Thyroid gland (tissue), 4 donors: ENCODE measurements around the gene NAV3. TPM values are rescaled to one million over a fixed set of nuclear protein-coding genes. Genes with fewer than 3 reads are reported as not detected.
"Not testable (repeated sequence)": the region's sequence is repeated elsewhere in the genome, so short reads cannot be mapped to it uniquely, and the experiment has no call there.

ENCODE experiments used
- DNase-seq, 2 donors: peaks; one replicate each; pipeline ENCODE4 v3.0.0-alpha.2; 2019
- H3K27ac ChIP-seq, 3 donors: fragments of 200-600 bp; sonication (generic); 1 replicate in 2 of 3; 2 replicates in 1 of 3; pipeline ENCODE4 v1.5.1; 2016 to 2019; ENCODE audit warnings: mild to moderate bottlenecking in 1 of 3, moderate library complexity in 1 of 3
- H3K27me3 ChIP-seq: fragments of 200-600 bp; sonication (generic); one replicate; pipeline ENCODE4 v1.5.1; 2019
- H3K36me3 ChIP-seq, 2 donors: fragments of 200-600 bp; sonication (generic); one replicate each; pipeline ENCODE4 v1.5.1; 2016 to 2019
- H3K4me1 ChIP-seq, 2 donors: fragments of 200-600 bp; sonication (generic); one replicate each; pipeline ENCODE4 v1.5.1; 2017 to 2019
- H3K4me3 ChIP-seq, 3 donors: fragments of 200-600 bp; sonication (generic); replicated peaks in 1 of 3; 1 replicate in 2 of 3; 2 replicates in 1 of 3; pipeline ENCODE4 v1.5.1; 2016; ENCODE audit warnings: mild to moderate bottlenecking in 1 of 3
- H3K9me3 ChIP-seq: fragments of 200-600 bp; sonication (generic); one replicate; pipeline ENCODE4 v1.5.1; 2017
- POLR2A ChIP-seq, 2 donors: fragments of 450-650 bp; IDR thresholded peaks; one replicate each; pipeline ENCODE4 v1.6.1; 2017; ENCODE audit warnings: antibody characterized with exemption in 2 of 2, mild to moderate bottlenecking in 2 of 2, moderate library complexity in 1 of 2
- WGBS, 2 donors: methylation state at CpG; one replicate each; pipeline ENCODE4 v1.1.5; 2017; 5-methylcytosine and 5-hydroxymethylcytosine counted together
- intact Hi-C: fragments of 100-400 bp; cut with DNase I; formaldehyde crosslinking; loops from one replicate; pipeline ENCODE4 v1.15.1; 2023
- total RNA-seq, 4 donors: library from RNA; depleted of rRNA; stranded (reverse); fragments of >200 nt; gene quantifications; one replicate each; pipeline ENCODE4 v1.2.3, GENCODE V29; 2016
- TF ChIP-seq, protein P1 (sequence below), 6 experiments: fragments of 200-600 bp in 3 of 6; fragments of 450-650 bp in 3 of 6; sonication (generic) in 3 of 6; IDR thresholded peaks; one replicate each; pipeline ENCODE4 v1.5.1; 2016 to 2019; ENCODE audit warnings: antibody characterized with exemption in 6 of 6, mild to moderate bottlenecking in 2 of 6, inconsistent platforms in 1 of 6, moderate library complexity in 1 of 6

NAV3 gene
- total RNA-seq, 4 donors from 2014 or later = 5.7 to 21.9 (median 7.6) TPM

DNA sequence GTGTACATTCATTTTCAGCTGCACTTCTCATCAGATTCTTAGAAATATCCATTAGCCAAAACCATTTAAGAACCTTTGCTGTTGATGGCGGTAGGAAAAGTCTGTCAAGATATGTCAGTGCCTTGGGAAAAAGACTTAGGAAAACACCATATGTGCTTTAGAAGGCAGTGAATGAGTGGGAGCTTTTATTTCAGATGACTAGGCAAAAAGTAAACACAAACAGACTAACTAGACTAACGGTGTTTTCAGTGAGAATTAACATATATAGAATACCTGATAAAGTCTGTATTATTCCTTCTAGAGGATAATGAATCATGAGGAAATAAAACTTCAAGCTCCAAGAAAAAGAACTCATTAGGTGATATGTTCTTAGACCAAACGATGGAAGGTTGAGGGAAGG lies 418.9 kb downstream of the NAV3 start:
- Histone ChIP-seq H3K4me3 (no peak overlapping the region), H3K4me1 (no peaks in the 10 kb centered on the region), H3K36me3 (no peaks in the 10 kb centered on the region), H3K27me3 (no peaks in the 10 kb centered on the region), H3K27ac (no peak overlapping the region), H3K9me3 (no peaks in the 10 kb centered on the region)
- TF ChIP-seq POLR2A (IDR thresholded peaks at IDR 0.05) = no peak
- TF ChIP-seq, protein P1, sequence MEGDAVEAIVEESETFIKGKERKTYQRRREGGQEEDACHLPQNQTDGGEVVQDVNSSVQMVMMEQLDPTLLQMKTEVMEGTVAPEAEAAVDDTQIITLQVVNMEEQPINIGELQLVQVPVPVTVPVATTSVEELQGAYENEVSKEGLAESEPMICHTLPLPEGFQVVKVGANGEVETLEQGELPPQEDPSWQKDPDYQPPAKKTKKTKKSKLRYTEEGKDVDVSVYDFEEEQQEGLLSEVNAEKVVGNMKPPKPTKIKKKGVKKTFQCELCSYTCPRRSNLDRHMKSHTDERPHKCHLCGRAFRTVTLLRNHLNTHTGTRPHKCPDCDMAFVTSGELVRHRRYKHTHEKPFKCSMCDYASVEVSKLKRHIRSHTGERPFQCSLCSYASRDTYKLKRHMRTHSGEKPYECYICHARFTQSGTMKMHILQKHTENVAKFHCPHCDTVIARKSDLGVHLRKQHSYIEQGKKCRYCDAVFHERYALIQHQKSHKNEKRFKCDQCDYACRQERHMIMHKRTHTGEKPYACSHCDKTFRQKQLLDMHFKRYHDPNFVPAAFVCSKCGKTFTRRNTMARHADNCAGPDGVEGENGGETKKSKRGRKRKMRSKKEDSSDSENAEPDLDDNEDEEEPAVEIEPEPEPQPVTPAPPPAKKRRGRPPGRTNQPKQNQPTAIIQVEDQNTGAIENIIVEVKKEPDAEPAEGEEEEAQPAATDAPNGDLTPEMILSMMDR (IDR thresholded peaks at IDR 0.05) = no peak
- intact Hi-C loops = no loop called here
- 63 to 68% methylated on average over 3 of the region's 3 CpGs for WGBS, 2 donors
- no peak for DNase-seq

DNA sequence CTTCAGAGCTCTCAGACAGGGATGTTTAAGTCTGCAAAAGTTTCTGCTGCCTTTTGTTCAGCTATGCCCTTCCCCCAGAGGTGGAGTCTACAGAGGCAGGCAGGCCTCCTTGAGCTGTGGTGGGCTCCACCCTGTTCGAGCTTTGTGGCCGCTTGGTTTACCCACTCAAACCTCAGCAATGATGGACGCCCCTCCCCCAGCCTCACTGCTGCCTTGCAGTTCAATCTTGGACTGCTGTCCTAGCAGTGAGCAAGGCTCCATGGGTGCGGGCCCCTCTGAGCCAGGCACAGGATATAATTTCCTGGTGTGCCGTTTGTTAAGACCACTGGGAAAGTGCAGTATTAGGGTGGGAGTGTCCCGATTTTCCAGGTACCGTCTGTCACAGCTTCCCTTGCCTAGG lies 427.0 kb downstream of the NAV3 start:
- H3K9me3 ChIP-seq, H3K4me1 ChIP-seq, H3K36me3 ChIP-seq, H3K27ac ChIP-seq, H3K27me3 ChIP-seq, intact Hi-C loops, H3K4me3 ChIP-seq, DNase-seq: not testable (repeated sequence)
- WGBS, 2 donors = 89 to 90% methylated on average over 6 to 7 of the region's 7 CpGs

DNA sequence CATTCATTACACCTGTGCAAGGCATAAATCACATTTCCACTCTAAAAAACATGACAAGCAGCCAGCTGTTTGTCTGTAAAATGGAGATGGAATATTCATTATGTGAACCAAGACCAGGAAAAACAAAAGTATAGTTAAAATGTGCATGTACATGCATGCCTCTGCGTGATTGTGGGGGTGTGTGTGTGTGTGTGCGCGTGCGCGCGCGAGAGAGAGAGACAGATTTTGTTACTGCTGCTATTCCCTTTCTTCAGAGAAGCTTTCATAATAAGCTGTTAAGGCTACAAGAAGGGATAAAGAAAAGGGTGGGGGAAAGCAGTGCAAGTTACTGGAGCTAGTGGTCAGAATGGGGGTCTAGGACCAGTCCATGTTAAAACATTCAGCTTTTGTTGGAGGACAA lies 430.3 kb downstream of the NAV3 start:
- Histone ChIP-seq H3K36me3 (no peaks in the 10 kb centered on the region), H3K4me3 (no peak overlapping the region), H3K9me3 (no peaks in the 10 kb centered on the region), H3K4me1 (no peaks in the 10 kb centered on the region), H3K27me3 (no peaks in the 10 kb centered on the region), H3K27ac (no peak overlapping the region)
- no peak for DNase-seq
- intact Hi-C loops = no loop called here
- TF ChIP-seq, protein P1 (IDR thresholded peaks at IDR 0.05) = no peak
- TF ChIP-seq POLR2A (IDR thresholded peaks at IDR 0.05) = no peak
- 97 to 99% methylated on average over 7 of the region's 7 CpGs for WGBS, 2 donors

GRCh38 chr12:78261901-78262300 lies 431.2 kb downstream of the NAV3 start:
- H3K36me3 ChIP-seq = no peaks in the 10 kb centered on the region
- 73% methylated on average over 2 of the region's 2 CpGs for WGBS, 2 donors
- no peak for TF ChIP-seq POLR2A (IDR thresholded peaks at IDR 0.05)
- TF ChIP-seq, protein P1 (IDR thresholded peaks at IDR 0.05) = no peak
- no peaks in the 10 kb centered on the region for H3K27me3 ChIP-seq
- no peak for DNase-seq
- H3K9me3 ChIP-seq = no peaks in the 10 kb centered on the region
- H3K4me1 ChIP-seq = no peaks in the 10 kb centered on the region
- no peak overlapping the region for H3K27ac ChIP-seq
- no peak overlapping the region for H3K4me3 ChIP-seq
- intact Hi-C loops = no loop called here
